GM12878 (cell line): ENCODE data around the gene FADS1. TPM values are rescaled to one million over a fixed set of nuclear protein-coding genes. Genes with fewer than 3 reads are reported as not detected.

Experiments
- ATAC-seq: fragments of 200-7000 bp; cut with Tn5 transposase; 3 replicates; pipeline ENCODE4 v1.9.1; 2020; ENCODE audit warnings: mild to moderate bottlenecking, moderate library complexity
- BruUV-seq: library from RNA; stranded (reverse); fragments of 400-500 nt; replicated peaks from 2 replicates; lab custom pipeline; 2021; lab: Mats Ljungman, UMichigan
- CTCF ChIA-PET: fragments of 300-600 bp; sonication (Branson Sonifier 250); formaldehyde crosslinking; extraction: SDS; loops from one replicate; lab custom pipeline; 2021; ENCODE audit warnings: inconsistent platforms; lab: Yijun Ruan, JAX
- POLR2A ChIA-PET: fragments of 350-600 bp; formaldehyde crosslinking; extraction: SDS; loops from one replicate; lab custom pipeline; 2021; ENCODE audit warnings: inconsistent platforms; lab: Charles Lee
- RAD21 ChIA-PET: fragments of 300-600 bp; sonication (Branson Sonifier 250); formaldehyde crosslinking; loops from one replicate; lab custom pipeline; 2023; ENCODE audit warnings: antibody characterized with exemption; ENCODE audit not compliant: unreplicated experiment; lab: Charles Lee
- SMC1A ChIA-PET: fragments of 300-600 bp; sonication (Branson Sonifier 250); formaldehyde crosslinking; loops from one replicate; lab custom pipeline; 2023; ENCODE audit not compliant: unreplicated experiment, uncharacterized antibody; lab: Charles Lee
- DNase-seq: peaks from one replicate; pipeline ENCODE4 v3.0.0-alpha.2; 2011; ENCODE audit warnings: low read depth, low spot score
- FAIRE-seq: peaks from 3 replicates; lab custom pipeline; 2011; peaks lifted over from hg19 to GRCh38; lab: Jason Lieb, UNC
- H2AFZ ChIP-seq: 2 replicates; pipeline ENCODE4 v1.6.0; 2011; ENCODE audit warnings: low read depth, low read length, control low read depth; ENCODE audit not compliant: control insufficient read depth
- H3K27ac ChIP-seq: 2 replicates; pipeline ENCODE4 v1.5.1; 2011; ENCODE audit warnings: control low read depth; ENCODE audit not compliant: control insufficient read depth, insufficient read depth
- H3K27me3 ChIP-seq, 2 experiments: replicated peaks in 1 of 2; 2 replicates each; pipeline versions ENCODE4 v1.6.0 to v1.6.1; 2011; ENCODE audit warnings: low read length in 1 of 2; ENCODE audit not compliant: control insufficient read depth in 2 of 2, insufficient read depth in 2 of 2
- H3K36me3 ChIP-seq, 2 experiments: 2 replicates each; pipeline ENCODE4 v1.5.1; 2011; ENCODE audit warnings: low read length in 1 of 2; ENCODE audit not compliant: control insufficient read depth in 2 of 2, insufficient read depth in 2 of 2
- H3K4me1 ChIP-seq: 2 replicates; pipeline ENCODE4 v1.6.1; 2011; ENCODE audit warnings: mild to moderate bottlenecking, low read length, moderate library complexity, mixed read lengths; ENCODE audit not compliant: control insufficient read depth, insufficient read depth
- H3K4me2 ChIP-seq: 2 replicates; pipeline ENCODE4 v1.6.0; 2011; ENCODE audit warnings: control low read depth; ENCODE audit not compliant: control insufficient read depth, insufficient read depth
- H3K4me3 ChIP-seq: fragments of 200-600 bp; sonication (generic); 2 replicates; pipeline ENCODE4 v1.5.1; 2016
- H3K79me2 ChIP-seq: 2 replicates; pipeline ENCODE4 v1.6.0; 2011; ENCODE audit warnings: low read length; ENCODE audit not compliant: control insufficient read depth, insufficient read depth
- H3K9ac ChIP-seq: 2 replicates; pipeline ENCODE4 v1.8.0; 2011; ENCODE audit warnings: low read length, control low read depth, mixed read lengths; ENCODE audit not compliant: control insufficient read depth, insufficient read depth
- H3K9me3 ChIP-seq: replicated peaks from 3 replicates; pipeline ENCODE4 v1.5.1; 2011; ENCODE audit warnings: mild to moderate bottlenecking, low read length; ENCODE audit not compliant: control insufficient read depth, insufficient read depth
- H4K20me1 ChIP-seq: 2 replicates; pipeline ENCODE4 v1.6.0; 2011; ENCODE audit not compliant: control insufficient read depth, insufficient read depth
- BHLHE40 ChIP-seq, 2 experiments: fragments of 450-650 bp in 1 of 2; IDR thresholded peaks; 2 replicates each; pipeline ENCODE4 v1.6.1; 2011 to 2017; ENCODE audit warnings: low read depth in 2 of 2, borderline replicate concordance in 1 of 2, improper control_type of control experiment in 1 of 2, low read length in 1 of 2, mild to moderate bottlenecking in 1 of 2
- IRF3 ChIP-seq: fragments of 450-650 bp; IDR thresholded peaks from 2 replicates; pipeline ENCODE4 v1.6.1; 2014; ENCODE audit warnings: mild to moderate bottlenecking
- PML ChIP-seq: IDR thresholded peaks from 2 replicates; pipeline ENCODE4 v1.6.1; 2012; ENCODE audit warnings: low read length, inconsistent platforms
- TCF7 ChIP-seq: IDR thresholded peaks from 2 replicates; pipeline ENCODE4 v1.6.1; 2014; ENCODE audit warnings: antibody characterized with exemption, borderline replicate concordance
- YBX1 ChIP-seq: fragments of 450-650 bp; IDR thresholded peaks from 2 replicates; pipeline ENCODE4 v1.6.1; 2016; ENCODE audit warnings: antibody characterized with exemption
- WGBS: methylation state at CpG from one replicate; pipeline ENCODE4 v1.1.6; 2016; ENCODE audit warnings: low lambda C conversion rate; ENCODE audit not compliant: insufficient replicate concordance, insufficient coverage; ENCODE audit errors: missing lambda C conversion rate; 5-methylcytosine and 5-hydroxymethylcytosine counted together
- in situ Hi-C: fragments of 300-500 bp; cut with MboI; formaldehyde crosslinking; loops from 9 replicates; pipeline ENCODE4 v1.14.3; 2018; ENCODE audit warnings: mixed read lengths
- intact Hi-C: fragments of 100-400 bp; cut with micrococcal nuclease; formaldehyde crosslinking; loops from one replicate; pipeline ENCODE4 v1.14.2; 2022; ENCODE audit not compliant: unreplicated experiment
- polyA plus RNA-seq, 11 experiments: library from polyadenylated mRNA; depleted of rRNA in 4 of 11; unstranded in 6 of 11; stranded (reverse) in 5 of 11; fragments of >200 nt; fragmentation: Nextera tagmentation in 4 of 11; fragmentation: Illumina TruSeq in 1 of 11; extraction: Ambion mirVana in 4 of 11; extraction: Trizol in 1 of 11; gene quantifications; 1 replicate in 1 of 11; 2 replicates in 10 of 11; pipeline versions ENCODE4 v1.2.1 to v1.2.3, GENCODE V29; 2011 to 2016; ENCODE audit warnings: inconsistent platforms in 2 of 11, missing spikeins in 2 of 11, low read depth in 1 of 11
- total RNA-seq, 4 experiments: library from RNA; depleted of rRNA in 3 of 4; stranded (reverse); fragments of >200 nt in 3 of 4; fragmentation: Illumina TruSeq in 1 of 4; extraction: Trizol in 1 of 4; gene quantifications; 2 replicates each; pipeline versions ENCODE4 v1.2.1 to v1.2.3, GENCODE V29; 2013 to 2021

FADS1 gene
- total and polyA plus RNA-seq, 10 of the 15 experiments (the other 5 are each of a cell fraction or from before 2014, with no cell fraction given) = 8.8 to 73.9 (median 39.0) TPM

- no peak for DNase-seq
- no TSS peak for BruUV-seq
- SMC1A ChIA-PET = no interaction called here
- no peak overlapping the region for H3K4me3 ChIP-seq
- H3K79me2 ChIP-seq = no peaks in the 10 kb centered on the region
- 41% methylated on average over 5 of the region's 5 CpGs for WGBS
- FAIRE-seq = no peak
- CTCF ChIA-PET = interaction anchor here (0.9 to 1.7 kb wide), 4 partner anchors 16 to 301 kb away, joined by 3 to 10 read pairs (median 4); no protein-coding TSS in a partner anchor
- H3K36me3 ChIP-seq = peaks cover 0 to 5% of the 10 kb centered on the region in 2 experiments; a peak in 3 of 4 replicates
- no peaks in the 10 kb centered on the region for H3K27me3 ChIP-seq
- no peak overlapping the region for H3K9ac ChIP-seq
- H3K4me1 ChIP-seq = no peaks in the 10 kb centered on the region; the same call in 1 of the 2 replicates
- ATAC-seq = no peak
- POLR2A ChIA-PET = no interaction called here
- H2AFZ ChIP-seq = no peak overlapping the region
- in situ Hi-C loops = loop anchor here (5.0 kb wide), 1 partner anchor 34 kb away; no protein-coding TSS in a partner anchor
- H3K9me3 ChIP-seq = no peaks in the 10 kb centered on the region
- RAD21 ChIA-PET = interaction anchor here (1.1 kb wide), 1 partner anchor 34 kb away, joined by 3 read pairs; no protein-coding TSS in a partner anchor
- intact Hi-C loops = no loop called here
- TF ChIP-seq PML (no peak), TCF7 (no peak), IRF3 (no peak), BHLHE40 (IDR thresholded peaks at IDR 0.05; ENCODE audit: borderline replicate concordance in 1 of 2, low read depth in 2 of 2, low read length in 1 of 2) (no peak), YBX1 (no peak)
- no peak overlapping the region for H3K27ac ChIP-seq
- H3K4me2 ChIP-seq = no peak overlapping the region
- no peaks in the 10 kb centered on the region for H4K20me1 ChIP-seq
These were observed 35.2 kb downstream of the FADS1 start for GRCh38 chr11:61781585-61781984.
